ENCODE measurements around the gene USP3.
"Not testable (repeated sequence)": the region's sequence is repeated elsewhere in the genome, so short reads cannot be mapped to it uniquely, and the experiment has no call there.

The USP3 gene

GRCh38 chr15:63620760-63621159 lies 116.4 kb downstream of the USP3 start:
- not testable (repeated sequence) for DNase-seq

- DNase-seq: no peak
These were observed 119.0 kb downstream of the USP3 start for GRCh38 chr15:63623232-63623969.

GRCh38 chr15:63626955-63627354 lies 122.6 kb downstream of the USP3 start:
- no peak for DNase-seq

GRCh38 chr15:63628123-63628822 lies 123.9 kb downstream of the USP3 start:
- DNase-seq: no peak

DNA sequence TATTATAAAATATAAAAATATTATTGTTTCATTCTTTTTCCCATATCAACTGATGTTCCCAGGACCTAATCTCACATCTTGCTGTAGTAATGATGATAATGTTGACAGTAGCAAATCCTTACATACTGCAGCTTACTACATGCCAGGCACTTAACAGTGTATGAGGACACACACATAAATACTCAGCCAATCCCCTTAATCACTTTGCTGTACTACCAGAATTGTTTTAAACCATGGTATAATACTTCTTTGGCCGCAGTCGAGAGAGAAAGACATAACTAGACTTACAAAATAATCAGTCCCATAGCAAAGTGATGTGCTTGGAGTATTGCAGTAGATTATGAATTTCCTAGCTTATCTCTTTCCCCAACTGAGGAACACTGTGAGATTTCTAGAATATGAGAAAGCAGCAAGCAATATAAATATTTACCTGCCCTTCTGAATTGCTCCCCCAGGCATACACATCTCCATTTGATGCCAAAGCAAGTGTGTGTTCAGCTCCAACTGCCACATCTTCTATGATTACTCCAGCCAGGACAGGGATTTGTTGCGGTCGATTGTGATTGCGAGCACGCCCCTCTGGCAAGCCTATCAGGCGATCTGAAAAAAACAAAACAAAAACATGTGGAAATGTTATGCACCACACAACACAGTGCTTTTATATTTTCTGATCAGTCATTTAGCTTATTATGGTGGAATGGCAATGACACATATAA lies 125.8 kb downstream of the USP3 start:
- DNase-seq: no peak

DNA sequence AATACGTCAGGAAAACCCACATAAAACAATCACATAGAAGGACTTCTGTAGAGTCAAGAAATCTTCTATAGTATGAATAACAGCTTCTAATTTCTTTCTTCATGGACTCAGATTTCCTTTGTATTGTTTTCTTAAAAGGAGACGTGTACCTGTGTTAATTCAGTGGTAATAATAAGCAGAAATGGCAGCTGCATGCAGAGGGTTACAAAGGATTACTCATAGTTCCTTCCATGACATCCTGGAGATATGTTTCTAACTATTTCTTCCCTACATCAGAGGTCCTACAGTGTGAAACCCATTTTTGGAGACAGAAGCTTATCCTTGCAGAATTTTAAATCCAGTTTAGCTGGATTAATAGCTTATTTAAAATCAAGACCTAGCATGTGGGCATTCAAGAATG lies 128.9 kb downstream of the USP3 start:
- no peak for DNase-seq

DNA sequence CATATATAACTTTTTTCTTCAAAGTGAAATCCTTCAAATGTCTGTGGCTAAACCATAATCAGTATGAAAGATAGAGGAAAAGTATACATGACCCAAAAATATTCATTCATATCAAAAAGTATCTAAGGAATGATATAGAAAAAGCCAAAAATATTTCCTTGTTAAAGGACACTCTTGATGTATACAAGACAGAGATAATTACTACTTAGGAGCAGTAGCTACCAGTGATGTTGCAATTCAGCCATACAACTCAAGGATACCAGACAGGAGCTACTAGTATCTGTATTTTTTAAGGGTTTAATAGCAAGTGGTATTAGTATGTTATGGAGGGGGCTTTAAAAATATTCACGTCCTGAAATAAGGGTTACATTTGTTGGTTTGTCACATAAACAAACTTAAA lies 129.8 kb downstream of the USP3 start:
- DNase-seq: no peak

DNA sequence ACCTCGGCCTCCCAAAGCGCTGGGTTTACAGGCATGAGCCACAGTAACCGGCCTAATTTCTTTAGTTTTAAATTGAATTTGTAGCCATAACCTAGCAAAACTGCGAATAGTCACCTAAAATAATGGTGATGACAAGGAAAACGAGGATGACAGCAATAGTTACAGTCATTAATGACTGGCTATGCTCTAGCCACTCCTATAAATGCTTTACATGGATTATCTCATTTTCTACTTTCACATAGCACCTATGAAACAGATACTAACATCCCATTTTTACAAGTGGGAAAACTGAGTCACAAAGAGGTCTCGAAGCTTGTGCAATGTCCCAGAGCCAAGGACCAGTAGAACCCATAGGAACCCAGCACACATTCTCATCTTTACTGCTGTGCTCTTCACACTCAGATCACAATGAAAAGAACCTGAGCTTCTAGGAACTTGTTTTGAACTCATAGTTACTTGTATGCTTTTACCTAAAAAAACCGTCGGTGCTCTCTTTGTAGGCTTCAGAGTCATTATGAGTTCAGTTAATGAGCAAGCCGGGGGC lies 132.2 kb downstream of the USP3 start:
- no peak for DNase-seq

GRCh38 chr15:63638839-63639238 lies 134.4 kb downstream of the USP3 start:
- no peak for DNase-seq

DNA sequence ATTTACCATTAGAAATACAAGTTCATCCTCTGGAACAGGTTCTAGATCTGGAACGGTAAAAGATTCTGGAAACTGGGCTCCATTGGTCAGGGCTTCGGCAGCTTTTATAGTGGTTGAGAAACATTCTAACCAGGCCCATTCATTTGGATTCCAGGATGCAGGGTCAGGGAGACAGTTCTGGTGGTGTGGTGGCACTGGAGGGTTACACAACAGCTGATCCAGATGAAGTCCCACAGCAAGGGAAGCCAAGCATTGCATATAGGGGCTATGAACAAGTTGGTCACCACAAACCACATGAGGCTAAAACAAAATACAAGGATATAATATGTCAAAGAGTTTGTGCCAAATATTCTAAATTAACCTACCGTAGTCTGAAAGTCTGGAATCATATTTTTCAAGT lies 135.8 kb downstream of the USP3 start:
- DNase-seq: no peak

Measured in CD4-positive, alpha-beta T cell treated with Interleukin-10 for 1 hour (primary cell).